GM12864 (cell line): Measurements from ENCODE around the gene RAMACL.
A peak's percentile ranks its signal among the peaks of the same experiment; 100 is the strongest.
"Not testable (repeated sequence)": the region's sequence is repeated elsewhere in the genome, so short reads cannot be mapped to it uniquely, and the experiment has no call there.

ENCODE experiments used
- DNase-seq: peaks from one replicate; pipeline ENCODE4 v3.0.0-alpha.2; 2011; ENCODE audit warnings: low read depth
- H3K4me3 ChIP-seq: 2 replicates; pipeline ENCODE4 v1.5.1; 2011; ENCODE audit warnings: mild to moderate bottlenecking, low read depth, low read length, control low read depth
- TF ChIP-seq, protein P1 (sequence below): IDR thresholded peaks from 2 replicates; pipeline ENCODE4 v1.5.1; 2011; ENCODE audit warnings: low read depth, mild to moderate bottlenecking, moderate library complexity, low read length, control low read depth, inconsistent platforms; ENCODE audit errors: missing control alignments

The RAMACL gene

DNA sequence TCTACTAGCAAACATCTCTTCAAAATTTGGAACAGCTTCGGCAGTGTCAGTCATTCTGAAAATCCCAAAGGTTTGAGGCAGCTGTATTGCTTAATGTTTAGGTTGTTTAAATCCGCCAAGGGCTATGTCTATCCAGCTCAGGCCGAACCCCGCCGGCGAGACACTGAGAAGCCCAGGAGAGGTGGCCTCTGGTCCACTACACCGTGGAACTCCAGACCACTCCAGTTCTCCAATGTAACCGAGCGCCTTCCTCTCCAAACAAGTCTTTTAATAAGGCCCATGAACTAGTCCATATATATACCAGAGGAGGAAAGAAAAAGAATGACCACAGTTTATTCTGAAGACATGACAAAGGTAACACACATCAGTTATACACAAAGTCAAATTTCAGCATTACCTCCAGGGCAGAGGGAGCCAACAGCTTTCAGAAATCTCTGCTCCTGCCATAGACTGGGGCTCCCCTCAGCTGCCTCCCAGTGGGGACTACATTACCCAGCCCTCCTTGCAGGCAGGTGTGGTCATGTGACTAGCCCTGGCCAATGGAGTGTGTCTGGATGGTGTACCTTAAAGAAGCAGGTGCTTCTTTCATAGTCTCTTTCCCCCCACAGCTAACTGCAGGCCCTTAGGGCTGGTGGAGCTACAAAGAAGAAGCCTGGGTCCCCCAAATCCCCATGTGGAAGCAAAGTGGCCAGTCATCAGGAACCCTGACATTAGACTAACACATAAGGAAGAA, at the start of gene RAMACL:
TSS of gene RAMACL (minus strand) at position 255 of the 733 bp plus-strand sequence. CDS start at position 54, 201 bp downstream.
- peak; percentile 75 for DNase-seq
- TF ChIP-seq, protein P1, sequence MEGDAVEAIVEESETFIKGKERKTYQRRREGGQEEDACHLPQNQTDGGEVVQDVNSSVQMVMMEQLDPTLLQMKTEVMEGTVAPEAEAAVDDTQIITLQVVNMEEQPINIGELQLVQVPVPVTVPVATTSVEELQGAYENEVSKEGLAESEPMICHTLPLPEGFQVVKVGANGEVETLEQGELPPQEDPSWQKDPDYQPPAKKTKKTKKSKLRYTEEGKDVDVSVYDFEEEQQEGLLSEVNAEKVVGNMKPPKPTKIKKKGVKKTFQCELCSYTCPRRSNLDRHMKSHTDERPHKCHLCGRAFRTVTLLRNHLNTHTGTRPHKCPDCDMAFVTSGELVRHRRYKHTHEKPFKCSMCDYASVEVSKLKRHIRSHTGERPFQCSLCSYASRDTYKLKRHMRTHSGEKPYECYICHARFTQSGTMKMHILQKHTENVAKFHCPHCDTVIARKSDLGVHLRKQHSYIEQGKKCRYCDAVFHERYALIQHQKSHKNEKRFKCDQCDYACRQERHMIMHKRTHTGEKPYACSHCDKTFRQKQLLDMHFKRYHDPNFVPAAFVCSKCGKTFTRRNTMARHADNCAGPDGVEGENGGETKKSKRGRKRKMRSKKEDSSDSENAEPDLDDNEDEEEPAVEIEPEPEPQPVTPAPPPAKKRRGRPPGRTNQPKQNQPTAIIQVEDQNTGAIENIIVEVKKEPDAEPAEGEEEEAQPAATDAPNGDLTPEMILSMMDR = no peak
- H3K4me3 ChIP-seq = no peak within 1 kb of the TSS; the same call in 1 of the 2 replicates

DNA sequence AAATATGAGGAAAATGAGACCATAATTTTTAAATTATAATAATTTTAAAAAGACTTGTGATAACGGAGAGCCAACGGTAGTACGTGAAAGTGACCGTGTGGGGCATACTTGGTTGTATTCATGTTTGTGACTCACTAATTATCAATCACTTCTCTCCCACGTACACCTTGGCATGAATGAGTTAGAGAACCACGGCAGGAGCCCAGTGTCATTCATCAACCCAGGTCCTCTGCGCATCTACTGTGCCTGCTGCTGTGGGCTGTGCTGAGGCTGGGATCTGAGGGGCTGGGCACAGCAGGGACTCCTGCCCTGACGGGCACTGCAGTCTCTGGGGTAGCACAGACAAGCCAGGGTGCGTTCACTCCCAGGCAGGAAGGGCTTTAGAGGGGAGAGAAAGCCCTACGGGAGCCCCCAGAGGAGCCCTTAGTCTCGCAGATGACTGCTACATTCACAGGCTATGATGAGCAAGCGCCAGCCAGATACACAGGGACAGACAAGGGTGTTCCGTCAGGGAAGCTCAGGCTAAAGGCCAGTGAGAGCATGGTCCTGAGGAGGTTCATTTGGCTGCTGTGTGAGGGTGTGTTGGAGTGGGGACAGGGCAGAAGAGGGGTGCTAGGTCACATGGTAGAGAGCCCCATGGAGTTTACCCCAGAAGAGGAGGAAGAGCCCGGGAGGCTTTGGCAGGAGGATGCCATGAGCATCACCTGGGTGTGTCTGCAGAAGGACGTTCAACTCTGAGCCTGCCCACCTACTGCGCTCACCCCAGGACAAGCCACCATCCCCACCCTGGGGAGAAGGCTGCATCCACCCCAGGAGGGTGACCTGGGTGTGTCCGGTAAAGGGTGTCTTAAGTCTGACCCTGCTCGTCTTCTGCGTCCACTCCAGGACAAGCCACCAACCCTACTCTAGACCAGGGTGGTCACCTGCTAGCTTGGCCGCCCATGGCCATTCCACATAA, 48.8 kb upstream of the RAMACL start:
- TF ChIP-seq, protein P1 = no peak

DNA sequence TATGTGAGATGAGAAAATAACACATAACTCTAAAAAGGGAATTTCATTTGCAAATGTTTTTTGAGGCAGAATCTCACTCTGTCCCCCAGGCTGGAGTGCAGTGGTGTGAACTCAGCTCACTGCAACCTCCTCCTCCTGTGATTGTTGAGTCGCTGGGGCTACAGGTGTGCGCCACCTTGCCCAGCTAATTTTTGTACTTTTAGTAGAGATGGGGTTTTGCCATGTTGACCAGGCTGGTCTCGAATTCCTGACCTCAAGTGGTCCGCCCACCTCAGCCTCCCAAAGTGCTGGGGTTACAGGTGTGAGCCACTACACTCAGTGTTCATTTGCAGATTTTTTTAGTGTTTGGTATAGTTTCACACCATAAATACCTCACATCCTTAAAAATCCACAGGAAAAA, 48.1 kb upstream of the RAMACL start:
- DNase-seq, H3K4me3 ChIP-seq: not testable (repeated sequence)

More for the DNA sequence above, 48.8 kb upstream of the RAMACL start:
- no peak overlapping the region for H3K4me3 ChIP-seq
- no peak for DNase-seq

DNA sequence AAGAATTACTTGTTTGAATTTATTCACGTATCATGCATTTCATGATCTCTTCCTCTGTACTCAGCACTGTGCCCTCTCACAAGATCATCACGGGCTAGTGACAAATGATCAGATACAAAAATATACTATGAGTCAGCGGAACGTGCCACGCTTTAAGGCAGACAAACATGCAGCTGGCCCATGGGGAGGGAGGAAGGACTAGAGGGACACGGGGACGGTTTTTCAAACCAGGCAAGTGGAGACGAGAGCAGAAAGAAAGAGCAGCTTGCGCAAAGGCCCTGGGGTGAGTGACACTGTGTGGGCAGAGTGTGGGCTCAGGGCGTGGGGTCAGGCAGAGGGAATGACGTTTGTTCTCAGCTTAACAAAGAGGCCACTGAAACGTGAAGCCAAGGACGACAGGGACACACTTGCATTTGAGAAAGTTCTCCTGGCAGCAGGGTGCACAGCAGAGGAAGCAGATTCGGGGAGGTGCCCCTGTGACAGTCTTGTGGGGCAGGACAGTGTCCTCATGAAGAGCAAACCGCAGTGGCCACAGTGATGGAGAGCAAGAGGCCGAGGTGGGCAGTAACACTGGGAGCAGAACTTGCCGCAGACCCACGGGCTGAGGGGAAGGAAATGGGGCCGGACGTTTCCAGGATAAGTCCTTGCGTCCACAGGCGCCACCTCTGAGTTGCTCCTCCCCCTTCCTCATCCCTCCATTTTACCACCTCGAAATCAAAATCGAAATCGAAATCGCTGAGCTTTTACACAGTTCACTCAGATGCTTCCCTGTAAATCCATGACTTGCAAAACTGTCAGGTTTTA, 47.5 kb upstream of the RAMACL start:
- TF ChIP-seq, protein P1 = no peak
- no peak overlapping the region for H3K4me3 ChIP-seq
- no peak for DNase-seq

DNA sequence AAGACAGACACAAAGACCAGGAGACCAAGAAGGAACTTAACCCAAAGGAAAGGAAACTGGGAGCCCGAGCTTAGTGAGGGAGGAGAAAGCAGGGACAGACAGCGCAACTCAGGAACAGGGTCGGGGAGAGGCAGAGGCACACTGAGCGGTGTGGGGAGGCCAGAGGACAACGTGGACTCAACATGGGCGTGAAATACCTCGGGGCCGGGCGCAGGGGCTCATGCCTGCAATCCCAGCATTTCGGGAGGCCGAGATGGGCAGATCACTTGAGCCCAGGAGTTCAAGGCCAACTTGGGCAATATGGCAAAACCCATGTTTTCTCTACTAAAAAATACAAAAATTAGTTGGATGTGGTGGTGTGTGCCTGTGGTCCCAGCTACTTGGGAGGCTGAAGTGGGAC, 46.3 kb upstream of the RAMACL start:
- TF ChIP-seq, protein P1 = no peak
- no peak for DNase-seq
- H3K4me3 ChIP-seq = no peak overlapping the region

DNA sequence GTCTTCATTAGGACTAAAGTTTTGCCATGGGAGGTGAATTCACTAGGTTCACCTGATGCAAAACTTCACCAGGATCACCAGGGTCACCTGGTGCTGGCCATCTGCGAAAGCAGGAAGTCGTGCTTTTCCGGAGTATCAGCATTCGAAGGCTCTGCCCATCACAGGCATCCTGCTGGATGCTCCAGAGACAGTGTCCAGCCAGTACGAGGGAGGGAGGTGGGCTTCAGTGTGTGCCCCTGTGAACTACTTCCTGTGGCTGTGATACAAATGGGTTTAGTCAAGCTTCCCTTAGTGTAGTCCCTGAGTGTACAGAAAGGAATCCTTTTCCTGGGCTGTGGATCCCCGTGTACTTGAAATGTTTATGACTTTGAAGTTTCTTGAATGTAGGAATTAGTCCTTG, 44.0 kb upstream of the RAMACL start:
- DNase-seq = no peak
- H3K4me3 ChIP-seq = no peak overlapping the region
- TF ChIP-seq, protein P1 = no peak

DNA sequence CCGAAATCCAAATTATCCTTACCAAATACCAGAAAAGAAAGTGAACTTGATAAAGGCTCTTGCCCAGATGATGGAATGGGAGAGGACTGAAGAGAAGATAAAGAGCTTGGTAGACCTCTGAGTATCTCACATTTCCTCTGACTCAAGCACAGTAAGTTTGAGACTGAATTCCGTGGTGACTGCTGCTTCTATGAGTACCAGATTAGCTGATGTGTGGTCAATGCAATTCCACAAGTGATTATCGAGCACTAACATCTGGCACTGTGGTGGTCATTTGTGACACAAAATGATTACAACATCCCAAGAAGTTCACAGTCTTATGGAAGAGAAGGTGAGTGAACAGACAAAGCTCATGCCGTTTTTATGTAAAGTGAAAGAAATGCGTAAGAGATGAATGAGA, 43.1 kb upstream of the RAMACL start:
- TF ChIP-seq, protein P1 = no peak
- DNase-seq = no peak
- no peak overlapping the region for H3K4me3 ChIP-seq
